ENCODE measurements around the gene CHN1.

DNA sequence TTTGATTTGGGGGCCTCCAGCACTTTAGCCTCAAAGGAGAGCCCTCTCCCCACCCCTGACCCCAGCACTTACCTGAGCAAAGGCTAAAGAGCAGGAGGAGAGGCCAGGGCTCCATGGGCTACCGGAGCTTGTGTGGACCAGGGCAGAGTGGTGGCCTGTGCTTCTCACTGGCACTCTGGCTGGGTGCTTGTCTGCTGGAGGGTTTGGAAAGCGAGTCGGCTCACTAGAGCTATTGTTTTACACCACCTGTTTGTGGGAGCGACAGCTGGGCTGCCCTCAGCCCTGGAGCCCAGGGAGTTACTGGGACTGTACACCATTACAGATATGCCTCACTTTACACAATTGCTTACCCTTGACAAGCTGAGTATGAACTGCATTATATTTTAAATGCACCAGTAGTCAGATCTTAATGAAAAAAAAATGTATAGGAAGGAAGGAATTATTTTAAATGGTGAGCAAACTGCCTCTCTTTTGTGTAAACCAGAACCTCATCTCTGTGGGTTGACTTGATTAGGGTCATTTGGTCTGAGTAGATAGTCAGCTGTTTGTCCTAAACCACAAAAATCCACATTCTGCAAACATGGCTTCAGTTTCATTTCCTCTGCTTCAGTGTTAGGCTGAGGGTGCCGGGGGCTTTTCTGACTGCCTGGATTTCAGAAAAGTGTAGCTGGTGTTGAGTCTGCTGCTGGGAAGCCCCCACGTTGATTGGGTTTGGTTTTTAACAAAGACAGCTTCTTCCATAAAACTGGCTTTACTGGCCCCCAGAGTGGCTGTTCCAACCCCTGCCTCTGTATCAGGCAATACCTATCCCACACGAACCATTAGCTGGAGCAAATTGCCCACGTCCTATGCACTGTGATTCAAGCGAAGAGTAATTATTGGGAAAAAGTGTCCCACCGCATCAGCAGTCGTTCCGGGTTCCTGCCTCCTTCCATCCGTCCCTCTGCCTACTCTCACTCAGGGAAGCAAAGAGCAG lies 240.6 kb downstream of the CHN1 start, which contains the start of gene CHRNA1:
- TF ChIP-seq CTCF (IDR thresholded peaks at IDR 0.05) = no peak
- TF ChIP-seq EP300 (IDR thresholded peaks at IDR 0.05) = no peak
- no peak for TF ChIP-seq POLR2AphosphoS5 (IDR thresholded peaks at IDR 0.05)

All from upper lobe of left lung (tissue), 4 donors.